ENCODE results near the gene GSG1.

The GSG1 gene

DNA sequence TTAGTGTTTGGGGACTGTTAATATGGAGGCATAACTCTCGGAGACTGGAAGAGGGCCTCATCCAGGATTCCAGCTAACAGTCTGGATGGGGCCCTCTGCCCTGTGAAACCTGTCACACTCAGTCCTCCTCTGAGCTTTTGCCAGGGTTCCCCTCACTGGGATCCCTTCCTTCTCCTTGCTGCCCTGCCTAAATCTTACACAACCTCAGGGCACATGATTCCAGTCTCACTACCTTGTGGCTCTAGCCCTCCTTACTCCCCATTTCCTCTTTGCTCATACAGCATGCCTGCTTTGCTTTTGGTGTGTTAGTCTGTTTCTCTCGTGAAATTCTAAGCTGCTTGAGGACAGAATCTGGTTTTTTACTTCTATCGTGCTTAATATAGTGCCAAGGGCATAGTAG, 942 bp upstream of the GSG1 start:
- H3K27ac ChIP-seq = no peak overlapping the region
- TF ChIP-seq ZFX (IDR thresholded peaks at IDR 0.05; ENCODE audit: borderline replicate concordance) = no peak
- TF ChIP-seq, protein P1, sequence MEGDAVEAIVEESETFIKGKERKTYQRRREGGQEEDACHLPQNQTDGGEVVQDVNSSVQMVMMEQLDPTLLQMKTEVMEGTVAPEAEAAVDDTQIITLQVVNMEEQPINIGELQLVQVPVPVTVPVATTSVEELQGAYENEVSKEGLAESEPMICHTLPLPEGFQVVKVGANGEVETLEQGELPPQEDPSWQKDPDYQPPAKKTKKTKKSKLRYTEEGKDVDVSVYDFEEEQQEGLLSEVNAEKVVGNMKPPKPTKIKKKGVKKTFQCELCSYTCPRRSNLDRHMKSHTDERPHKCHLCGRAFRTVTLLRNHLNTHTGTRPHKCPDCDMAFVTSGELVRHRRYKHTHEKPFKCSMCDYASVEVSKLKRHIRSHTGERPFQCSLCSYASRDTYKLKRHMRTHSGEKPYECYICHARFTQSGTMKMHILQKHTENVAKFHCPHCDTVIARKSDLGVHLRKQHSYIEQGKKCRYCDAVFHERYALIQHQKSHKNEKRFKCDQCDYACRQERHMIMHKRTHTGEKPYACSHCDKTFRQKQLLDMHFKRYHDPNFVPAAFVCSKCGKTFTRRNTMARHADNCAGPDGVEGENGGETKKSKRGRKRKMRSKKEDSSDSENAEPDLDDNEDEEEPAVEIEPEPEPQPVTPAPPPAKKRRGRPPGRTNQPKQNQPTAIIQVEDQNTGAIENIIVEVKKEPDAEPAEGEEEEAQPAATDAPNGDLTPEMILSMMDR (IDR thresholded peaks at IDR 0.05) = no peak

DNA sequence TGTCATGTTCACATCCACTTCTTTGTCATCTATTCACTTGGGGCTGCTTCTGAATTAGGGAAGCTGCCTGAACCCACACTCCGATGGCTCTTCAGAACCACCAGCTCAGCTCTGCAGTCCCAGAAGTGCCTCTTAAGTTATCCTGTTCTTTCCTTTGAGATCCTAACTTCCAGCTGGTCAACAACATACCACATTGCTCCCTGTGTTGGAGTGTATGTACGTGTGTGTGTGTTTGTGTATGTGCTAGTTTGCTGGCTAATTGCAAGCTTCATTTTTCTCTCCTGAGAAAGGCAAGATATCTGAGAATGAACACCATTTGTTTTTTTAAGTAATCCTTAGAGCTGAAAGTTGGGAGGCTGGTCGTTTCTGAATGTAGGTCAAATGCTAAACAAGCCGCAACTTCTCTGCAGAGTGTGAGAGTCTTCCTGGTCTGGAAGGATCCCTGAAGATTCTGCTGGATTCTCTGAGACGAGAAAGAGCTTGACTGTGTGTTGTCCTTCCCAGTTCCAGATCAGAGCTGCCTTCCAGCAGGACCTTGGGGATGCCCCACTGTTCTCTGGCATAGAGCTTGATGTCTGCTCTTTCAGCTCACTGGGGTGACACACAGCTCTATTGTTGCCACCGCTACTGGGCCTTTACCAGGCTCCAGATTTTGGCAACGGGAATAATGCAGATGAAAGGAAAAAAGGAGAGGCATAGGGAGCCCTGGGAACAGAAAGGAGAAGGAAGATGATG, 839 bp downstream of the GSG1 start:
- no peak for TF ChIP-seq ZFX (IDR thresholded peaks at IDR 0.05; ENCODE audit: borderline replicate concordance)
- TF ChIP-seq, protein P1 (IDR thresholded peaks at IDR 0.05) = no peak
- peak overlapping the region; percentile 90 for H3K27ac ChIP-seq

DNA sequence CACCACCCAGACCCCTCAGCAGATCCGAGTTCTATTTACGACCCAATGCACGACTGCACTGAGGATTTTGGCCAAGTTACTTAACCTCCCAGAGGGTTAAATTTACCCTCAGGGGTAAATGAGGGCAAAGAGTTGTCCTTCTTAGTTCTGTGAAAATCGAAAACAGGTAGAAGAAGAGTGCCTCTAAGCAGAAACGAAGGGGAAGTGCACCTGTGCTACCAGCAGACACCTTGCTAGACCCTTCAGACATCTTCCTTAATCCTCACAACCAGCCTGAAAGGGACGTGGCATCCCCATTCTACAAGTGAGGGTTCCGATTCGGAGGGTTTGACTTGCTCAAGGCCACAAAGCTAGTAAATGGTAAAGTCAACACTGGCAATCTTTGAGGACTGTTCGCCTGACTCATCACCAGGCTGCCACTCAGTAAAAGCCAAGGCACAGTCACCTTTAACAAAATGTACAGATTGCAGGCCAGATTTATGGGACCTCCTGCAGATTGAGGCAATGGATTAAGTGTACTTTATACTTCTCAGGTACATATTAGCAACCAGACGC, 1.6 kb downstream of the GSG1 start:
- no peak for TF ChIP-seq ZFX (IDR thresholded peaks at IDR 0.05; ENCODE audit: borderline replicate concordance)
- TF ChIP-seq, protein P1 (IDR thresholded peaks at IDR 0.05) = no peak

DNA sequence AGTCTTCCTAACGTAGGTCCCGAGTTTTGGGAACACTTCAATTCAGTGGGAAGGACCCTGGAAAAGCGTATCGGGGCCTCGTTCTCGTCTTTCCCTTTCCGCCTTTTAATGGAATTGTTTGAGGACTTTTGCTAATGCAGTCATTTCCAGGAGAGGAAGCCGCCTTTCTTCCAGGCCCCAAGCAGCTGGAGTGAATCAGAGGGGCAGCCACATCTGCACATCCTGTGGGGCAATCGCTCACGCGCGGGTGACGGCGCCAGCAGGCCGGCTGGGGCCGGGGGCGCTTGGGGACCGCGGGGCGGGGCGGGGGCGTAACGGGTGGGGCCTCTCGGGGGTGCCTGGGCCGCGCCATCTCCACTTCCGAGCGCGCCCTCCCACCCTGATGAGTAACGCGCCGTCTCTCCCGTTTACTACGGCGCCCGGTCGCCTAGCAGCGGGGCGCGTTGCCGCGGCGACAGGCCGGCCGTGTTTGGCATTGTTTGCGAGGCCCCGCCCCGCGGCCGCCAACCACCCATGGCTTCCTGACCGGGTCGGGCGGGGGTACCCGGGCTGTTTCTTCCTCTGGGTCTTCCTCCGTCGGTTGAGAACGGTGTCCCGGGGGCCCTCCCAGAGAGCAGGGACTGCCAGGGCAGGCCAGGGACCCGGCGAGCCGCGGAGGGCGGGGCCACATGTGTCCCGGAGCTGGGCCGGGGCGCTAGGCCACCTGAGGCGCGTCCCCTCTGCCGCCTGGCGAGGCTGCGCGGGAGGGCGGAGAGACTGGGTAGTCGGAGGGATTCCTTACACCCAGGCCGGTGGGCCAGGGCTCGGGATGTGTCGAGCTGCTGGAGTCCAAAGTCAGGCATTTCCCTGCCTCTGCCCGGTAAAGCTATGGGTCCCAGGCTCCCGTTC, 2.3 kb downstream of the GSG1 start:
- peak overlapping the region; percentile 90 for H3K27ac ChIP-seq
- TF ChIP-seq, protein P1 (IDR thresholded peaks at IDR 0.05) = no peak

More for the DNA sequence above, 1.6 kb downstream of the GSG1 start:
- H3K27ac ChIP-seq = peak overlapping the region; percentile 90

DNA sequence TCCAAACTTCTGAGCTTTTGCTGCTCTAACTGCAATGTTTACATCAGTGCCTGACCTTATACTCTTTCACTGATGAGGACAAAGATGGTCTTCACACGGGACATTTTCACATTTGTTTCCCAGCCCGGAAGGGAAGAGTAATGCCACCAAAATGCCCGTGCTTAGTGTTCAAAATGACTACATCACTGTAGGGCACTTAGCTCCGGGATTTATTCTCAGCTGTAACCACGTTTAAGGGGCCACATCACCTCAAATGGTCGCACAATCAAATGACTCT, 2.9 kb downstream of the GSG1 start:
- peak overlapping the region; percentile 90 for H3K27ac ChIP-seq
- TF ChIP-seq, protein P1 (IDR thresholded peaks at IDR 0.05) = no peak
- no peak for TF ChIP-seq ZFX (IDR thresholded peaks at IDR 0.05; ENCODE audit: borderline replicate concordance)

DNA sequence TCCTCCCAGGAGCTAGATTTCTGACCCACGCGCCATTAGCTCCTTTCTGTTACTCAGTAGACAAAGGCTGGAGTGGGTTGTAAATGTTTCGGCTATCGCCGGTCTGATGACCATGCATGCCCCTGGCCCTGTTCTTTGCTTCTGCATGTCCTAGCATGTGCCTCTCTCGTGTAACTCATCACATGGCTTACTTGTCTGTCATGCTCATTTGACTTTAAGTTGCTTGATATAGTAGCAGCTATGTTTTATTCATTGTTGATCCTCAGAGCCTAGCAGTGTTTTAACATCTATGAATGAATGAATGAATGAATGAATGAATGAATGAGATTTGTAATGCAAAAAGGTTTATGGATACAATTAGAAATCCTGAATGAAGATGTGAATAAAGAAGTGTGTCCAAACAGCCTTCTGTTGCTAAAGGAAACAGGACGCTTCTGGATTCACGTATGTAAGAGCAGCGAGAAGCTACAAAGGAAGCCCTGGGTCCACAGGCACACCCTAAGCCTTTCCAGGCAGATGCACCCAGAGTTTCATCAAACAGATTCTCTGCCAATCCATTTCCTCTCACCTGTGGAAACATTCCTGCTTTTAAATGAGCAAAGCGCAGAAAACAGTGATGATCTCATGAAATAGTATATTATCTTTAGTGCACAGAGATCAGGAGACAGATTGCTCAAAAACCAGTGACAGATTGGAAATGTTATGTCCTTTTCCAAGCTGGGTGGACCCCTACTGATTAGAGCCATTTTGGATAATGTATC, 3.4 kb downstream of the GSG1 start:
- no peak for TF ChIP-seq ZFX (IDR thresholded peaks at IDR 0.05; ENCODE audit: borderline replicate concordance)
- TF ChIP-seq, protein P1 (IDR thresholded peaks at IDR 0.05) = no peak
- peak overlapping the region; percentile 90 for H3K27ac ChIP-seq

Measured in 22Rv1 (cell line).